Hippocampal formation (tissue), 2 donors: ENCODE measurements around the gene SMYD2.
"Not testable (repeated sequence)": the region's sequence is repeated elsewhere in the genome, so short reads cannot be mapped to it uniquely, and the experiment has no call there.

Source experiments
- DNase-seq, 2 donors: peaks; one replicate each; lab custom pipeline; 2025; lab: John Stamatoyannopoulos, UW

The SMYD2 gene

GRCh38 chr1:214271995-214272731 is 8.8 kb upstream of the SMYD2 start:
- no peak for DNase-seq

- DNase-seq: no peak
These were observed 7.9 kb upstream of the SMYD2 start for GRCh38 chr1:214272964-214273533.

GRCh38 chr1:214275700-214276099 is 5.3 kb upstream of the SMYD2 start:
- DNase-seq: not testable (repeated sequence)

GRCh38 chr1:214276786-214277185 is 4.2 kb upstream of the SMYD2 start:
- DNase-seq: no peak

- no peak for DNase-seq
These were observed 3.0 kb upstream of the SMYD2 start for GRCh38 chr1:214277704-214278635.

- peak in 1 of 2 donors; percentile 17 for DNase-seq
These were observed 456 bp upstream of the SMYD2 start for GRCh38 chr1:214280386-214281020.

GRCh38 chr1:214281720-214282629 is 1.0 kb downstream of the SMYD2 start:
- DNase-seq: peak in 1 of 2 donors; percentile 28

- DNase-seq: no peak
These were observed 1.8 kb downstream of the SMYD2 start for GRCh38 chr1:214282630-214283242.

GRCh38 chr1:214285610-214286440 is 4.9 kb downstream of the SMYD2 start:
- no peak for DNase-seq

- no peak for DNase-seq
These were observed 6.9 kb downstream of the SMYD2 start for GRCh38 chr1:214287884-214288283.

- no peak for DNase-seq
These were observed 8.8 kb downstream of the SMYD2 start for GRCh38 chr1:214289574-214290272.

GRCh38 chr1:214290424-214291037 is 9.6 kb downstream of the SMYD2 start:
- no peak for DNase-seq

- DNase-seq: no peak
These were observed 11.4 kb downstream of the SMYD2 start for GRCh38 chr1:214292322-214292721.

GRCh38 chr1:214295934-214296333 is 15.0 kb downstream of the SMYD2 start:
- DNase-seq: no peak

- DNase-seq: no peak
These were observed 16.1 kb downstream of the SMYD2 start for GRCh38 chr1:214296860-214297745.

- DNase-seq: no peak
These were observed 19.3 kb downstream of the SMYD2 start for GRCh38 chr1:214300149-214300780.

GRCh38 chr1:214301526-214301925 is 20.6 kb downstream of the SMYD2 start:
- no peak for DNase-seq
